GM10266 (cell line): Measurements from ENCODE around the gene RTKN.
"Not testable (repeated sequence)": the region's sequence is repeated elsewhere in the genome, so short reads cannot be mapped to it uniquely, and the experiment has no call there.

Source experiments
- DNase-seq: peaks from one replicate; pipeline ENCODE4 v3.0.0; 2012; ENCODE audit errors: extremely low spot score
- CTCF ChIP-seq: IDR thresholded peaks from 2 replicates; pipeline ENCODE4 v1.5.1; 2012; ENCODE audit warnings: mild to moderate bottlenecking, low read depth; ENCODE audit not compliant: control insufficient read depth, insufficient read depth; ENCODE audit errors: missing control alignments

The RTKN gene

GRCh38 chr2:74448771-74449170 is 7.0 kb upstream of the RTKN start:
- TF ChIP-seq CTCF: no peak
- no peak for DNase-seq

GRCh38 chr2:74447230-74447999 is 5.7 kb upstream of the RTKN start:
- TF ChIP-seq CTCF: no peak
- DNase-seq: no peak

DNA sequence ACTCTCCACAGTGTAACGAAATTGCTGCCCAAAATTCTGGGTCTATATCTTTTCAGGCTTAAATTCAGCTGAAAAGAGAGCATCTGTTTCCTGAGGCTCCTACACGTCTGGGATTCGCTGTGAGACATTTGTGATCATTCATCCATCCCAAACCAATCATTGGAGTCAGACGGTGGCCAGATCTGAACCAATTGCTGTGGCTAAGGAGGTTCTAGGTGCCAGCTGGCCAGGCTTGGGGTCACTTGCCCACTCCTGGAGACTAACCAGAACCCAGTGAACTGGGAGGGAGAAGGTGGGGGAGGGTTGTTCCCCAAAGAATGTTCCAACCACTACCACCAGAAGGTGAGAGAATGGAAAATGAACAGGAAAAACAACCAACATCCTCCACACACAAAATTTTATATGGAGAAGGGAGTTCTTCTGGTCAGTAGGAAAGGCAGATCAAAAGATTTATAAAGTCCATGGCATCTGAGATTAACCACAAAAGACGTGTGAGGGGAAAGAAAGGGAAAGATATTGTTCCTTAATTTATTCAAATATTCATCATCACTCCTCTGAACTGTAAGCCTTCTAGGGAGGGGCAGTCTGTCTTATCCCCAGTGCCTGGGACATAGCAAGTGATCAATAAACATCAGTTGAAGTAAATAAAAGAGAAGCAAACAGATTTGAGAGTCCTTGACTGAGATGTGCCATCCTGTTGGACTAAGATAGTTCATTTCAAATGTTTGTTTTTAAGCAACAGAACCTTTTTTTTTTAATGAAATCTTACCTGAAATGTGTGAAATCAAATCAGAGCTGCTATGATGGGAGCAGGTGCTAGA is 3.0 kb upstream of the RTKN start:
- TF ChIP-seq CTCF: no peak
- no peak for DNase-seq

- not testable (repeated sequence) for DNase-seq
Measured at GRCh38 chr2:74442483-74443297, 953 bp upstream of the RTKN start.

DNA sequence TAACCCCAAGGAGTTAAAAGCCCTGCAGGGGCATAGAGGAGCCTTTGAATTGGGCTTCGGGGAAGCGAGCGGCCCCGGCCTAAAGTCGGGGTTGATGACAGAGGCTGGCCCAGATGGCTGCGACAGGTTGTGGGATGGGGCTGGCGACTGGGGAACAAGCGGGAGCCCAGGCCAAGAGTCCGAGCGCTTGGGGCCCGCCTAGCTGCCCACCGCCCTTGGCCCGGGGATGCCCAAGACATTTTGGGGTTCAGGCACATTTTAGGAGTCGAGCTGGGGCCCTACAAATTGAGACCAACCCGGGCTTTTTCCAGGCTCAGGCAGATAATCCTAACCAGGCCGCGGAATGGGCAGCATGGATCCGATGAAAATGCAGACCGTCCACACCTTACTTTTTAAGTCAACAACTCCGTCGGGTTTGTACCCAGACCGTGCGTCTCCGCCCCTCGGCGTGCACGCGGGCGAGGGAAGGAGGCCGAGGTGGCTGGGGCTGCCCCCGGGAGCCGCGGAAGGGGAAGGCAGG is 507 bp downstream of the RTKN start:
- no peak for DNase-seq
- no peak for TF ChIP-seq CTCF

- DNase-seq: peak; percentile 97
- TF ChIP-seq CTCF: peak; percentile 25
Measured at GRCh38 chr2:74440378-74441169, 1.2 kb downstream of the RTKN start.
